GM19193 (cell line): Measurements from ENCODE around the gene NIP7.

Source experiments
- POLR2A ChIP-seq: IDR thresholded peaks from 4 replicates; pipeline ENCODE4 v1.6.1; 2011; ENCODE audit not compliant: insufficient read depth, insufficient read length; ENCODE audit errors: extremely low read depth

The NIP7 gene

DNA sequence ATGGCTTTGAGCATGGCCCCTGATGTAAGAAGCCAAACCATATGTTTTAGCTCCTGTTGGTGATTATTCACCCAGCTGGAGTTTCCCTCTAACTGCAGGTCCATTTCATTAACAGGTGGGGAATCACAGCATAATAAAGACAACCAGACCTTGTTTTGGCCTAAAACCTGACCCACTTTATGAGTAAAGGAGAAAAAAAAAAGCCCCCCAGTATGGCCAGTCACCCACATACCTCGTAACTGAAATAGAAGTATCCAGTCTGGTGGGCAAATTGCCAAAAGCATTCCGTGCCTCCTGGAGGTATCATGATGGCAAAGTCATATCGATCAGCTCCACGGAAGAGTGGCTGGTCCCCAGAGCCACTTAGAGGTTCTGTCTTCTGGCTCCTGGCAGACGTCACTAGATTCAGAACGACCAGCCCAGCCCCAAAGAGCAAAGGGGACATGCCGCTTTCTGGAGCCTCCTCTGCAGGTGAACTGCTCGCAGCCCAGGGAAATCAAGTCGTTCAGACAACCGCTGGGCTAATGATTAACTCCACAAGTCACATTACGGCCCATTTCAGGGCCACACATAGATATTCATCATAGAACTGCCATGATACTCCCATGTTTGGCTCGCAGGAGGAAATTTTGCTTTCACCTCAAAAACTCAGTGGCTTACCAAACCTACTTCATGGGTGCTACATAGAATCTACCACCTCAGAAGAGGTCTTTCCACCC is 11.9 kb downstream of the NIP7 start, which contains the start of gene TMED6:
Gene TMED6 (minus strand): TSS at position 478 of the 719 bp plus-strand sequence. CDS start 33 bp downstream, at position 445.
- TF ChIP-seq POLR2A = no peak

DNA sequence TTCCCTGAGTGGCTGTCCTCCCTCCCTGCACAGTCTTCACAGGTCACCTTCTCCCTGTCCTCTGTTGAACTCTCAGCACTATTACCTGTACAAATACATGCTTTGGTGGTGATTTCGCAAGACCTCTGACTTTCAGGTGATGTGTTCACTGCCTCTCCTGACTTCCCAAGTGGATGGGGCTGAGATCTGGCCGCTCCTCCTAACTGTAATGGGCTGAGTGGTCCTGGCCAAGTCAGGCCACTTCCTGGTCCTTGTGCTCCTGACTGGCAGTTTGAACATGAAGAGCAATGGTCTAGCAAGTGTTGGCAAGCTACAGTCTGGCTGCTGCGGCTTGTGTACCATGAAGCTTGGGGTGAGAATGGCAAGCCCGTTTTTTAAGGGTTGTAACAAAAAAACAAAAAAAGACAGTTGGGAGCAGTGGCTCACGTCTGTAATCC is 23.7 kb downstream of the NIP7 start:
- no peak for TF ChIP-seq POLR2A

- no peak for TF ChIP-seq POLR2A
Observed at GRCh38 chr16:69364088-69364487, 24.5 kb downstream of the NIP7 start.

- TF ChIP-seq POLR2A = no peak
Observed at GRCh38 chr16:69365901-69366300, 26.3 kb downstream of the NIP7 start.

- no peak for TF ChIP-seq POLR2A
Observed at GRCh38 chr16:69366431-69366830, 26.9 kb downstream of the NIP7 start.

DNA sequence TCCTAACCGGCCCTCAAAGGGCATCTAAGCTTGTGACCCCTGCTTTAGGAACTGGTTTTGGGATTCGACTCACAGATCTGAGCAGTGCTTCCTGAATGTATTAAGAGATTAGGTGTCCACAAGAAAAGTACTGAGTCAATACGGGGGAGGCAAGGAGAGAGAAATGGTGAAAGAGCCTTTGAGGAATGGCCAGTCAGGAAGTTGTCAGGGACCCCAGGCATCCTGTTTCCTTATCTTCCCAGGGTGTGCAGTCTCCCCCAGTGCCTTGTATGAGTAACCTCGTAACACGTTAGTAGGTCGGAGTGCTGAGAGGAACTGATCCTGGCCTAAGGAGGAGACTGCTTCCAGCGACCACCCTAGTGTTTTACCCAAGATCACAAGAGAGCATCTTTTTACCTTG is 28.4 kb downstream of the NIP7 start:
- TF ChIP-seq POLR2A = no peak

DNA sequence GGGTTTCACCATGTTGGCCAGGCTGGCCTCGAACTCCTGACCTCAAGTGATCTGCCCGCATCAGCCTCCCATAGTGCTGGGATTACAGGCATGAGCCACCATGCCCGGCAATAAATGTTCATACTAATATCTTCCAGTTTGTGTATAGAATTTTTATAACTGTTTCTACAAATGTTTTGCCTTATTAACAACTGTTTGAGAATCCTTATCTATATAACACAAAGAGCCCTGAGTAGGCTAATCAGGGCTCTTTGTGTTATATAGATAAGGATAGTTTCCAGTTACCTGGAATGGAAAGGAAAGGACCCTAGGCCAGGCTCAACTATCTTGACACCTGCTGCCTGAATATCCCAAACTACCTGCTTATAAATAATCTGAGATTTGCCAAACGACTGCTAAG is 29.3 kb downstream of the NIP7 start:
- TF ChIP-seq POLR2A = no peak

DNA sequence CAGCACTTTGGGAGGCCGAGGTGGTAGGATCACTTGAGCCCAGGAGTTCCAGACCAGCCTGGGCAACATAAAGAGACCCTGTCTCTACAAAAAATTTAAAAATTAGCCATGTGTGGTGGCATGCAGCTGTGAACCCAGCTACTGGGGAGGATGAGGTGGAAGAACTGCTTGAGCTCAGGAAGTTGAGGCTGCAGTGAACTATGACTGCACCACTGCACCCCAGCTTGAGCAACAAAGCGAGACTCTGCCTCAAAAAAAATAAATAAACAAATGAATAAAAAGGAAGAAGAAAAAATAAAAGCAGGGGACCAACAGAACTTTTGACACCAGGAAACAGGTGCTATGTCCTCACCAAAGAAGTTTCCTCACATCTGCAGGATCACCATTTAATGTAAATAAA is 32.0 kb downstream of the NIP7 start:
- no peak for TF ChIP-seq POLR2A

DNA sequence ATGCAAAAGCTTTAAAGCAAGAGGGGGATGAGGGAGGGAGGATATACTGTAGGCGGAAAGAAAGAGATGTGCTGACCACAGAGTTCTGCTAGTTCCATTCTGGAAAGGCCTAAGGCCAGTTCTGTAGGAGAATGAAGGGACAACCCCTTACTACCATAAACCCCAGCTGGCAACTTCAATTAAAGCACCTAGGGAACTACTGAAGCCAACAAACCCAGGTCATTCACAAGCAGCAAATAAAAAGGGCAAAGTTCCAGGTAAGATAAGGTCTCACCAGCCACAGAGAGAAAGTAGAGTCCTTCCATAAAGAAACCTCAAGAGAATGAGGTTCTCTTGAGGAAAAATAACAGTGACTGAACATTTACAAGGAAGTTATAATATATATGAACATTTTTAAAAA is 33.4 kb downstream of the NIP7 start:
- no peak for TF ChIP-seq POLR2A

GRCh38 chr16:69376393-69377059 is 37.0 kb downstream of the NIP7 start:
- no peak for TF ChIP-seq POLR2A

DNA sequence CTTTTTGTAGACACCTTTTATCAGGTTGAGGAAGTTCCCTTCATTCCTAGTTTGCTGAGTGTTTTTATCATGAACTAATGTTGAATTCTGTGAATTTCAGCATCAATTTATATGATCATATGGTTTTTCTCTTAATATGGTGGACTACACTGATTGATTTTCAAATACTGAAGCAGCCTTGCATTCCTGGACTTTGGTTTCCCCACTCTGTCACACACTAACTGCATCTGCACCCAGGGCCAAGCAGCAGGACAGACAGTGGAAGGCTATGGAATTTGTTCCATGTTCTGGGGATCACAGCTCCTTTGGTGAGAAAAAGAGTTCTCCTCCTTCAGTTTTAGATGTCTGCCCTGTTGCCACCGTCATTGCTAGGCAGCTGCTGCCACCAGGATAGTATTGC is 38.5 kb downstream of the NIP7 start:
- TF ChIP-seq POLR2A = no peak

- no peak for TF ChIP-seq POLR2A
Observed at GRCh38 chr16:69378760-69379159, 39.2 kb downstream of the NIP7 start.

GRCh38 chr16:69381231-69381630 is 41.7 kb downstream of the NIP7 start:
- no peak for TF ChIP-seq POLR2A

GRCh38 chr16:69382421-69382820 is 42.8 kb downstream of the NIP7 start:
- no peak for TF ChIP-seq POLR2A

GRCh38 chr16:69384974-69385373 is 45.4 kb downstream of the NIP7 start:
- TF ChIP-seq POLR2A = no peak

GRCh38 chr16:69386596-69386995 is 47.0 kb downstream of the NIP7 start:
- no peak for TF ChIP-seq POLR2A
